Lower lobe of right lung (tissue), 2 donors: ENCODE data around the gene MMP21. TPM values are rescaled to one million over a fixed set of nuclear protein-coding genes. Genes with fewer than 3 reads are reported as not detected.

Experiments used
- ATAC-seq, 2 donors: fragments of 200-7000 bp; cut with Tn5 transposase; one replicate each; pipeline ENCODE4 v1.9.1; 2020 to 2022; ENCODE audit warnings: mild to moderate bottlenecking in 2 of 2, moderate library complexity in 2 of 2
- DNase-seq: peaks from one replicate; pipeline ENCODE4 v3.0.0-alpha.2; 2020
- H3K27ac ChIP-seq: fragments of 200-600 bp; one replicate; pipeline ENCODE4 v1.8.0; 2022
- H3K27me3 ChIP-seq: fragments of 200-600 bp; one replicate; pipeline ENCODE4 v1.8.0; 2022; ENCODE audit warnings: low read depth
- H3K36me3 ChIP-seq: fragments of 200-600 bp; one replicate; pipeline ENCODE4 v1.8.0; 2022; ENCODE audit warnings: mild to moderate bottlenecking
- H3K4me1 ChIP-seq: fragments of 200-600 bp; one replicate; pipeline ENCODE4 v1.8.0; 2022
- H3K4me3 ChIP-seq: fragments of 200-600 bp; one replicate; pipeline ENCODE4 v1.8.0; 2022; ENCODE audit warnings: mild to moderate bottlenecking
- H3K9me3 ChIP-seq: fragments of 200-600 bp; one replicate; pipeline ENCODE4 v1.8.0; 2022
- CTCF ChIP-seq: fragments of 200-600 bp; IDR thresholded peaks from one replicate; pipeline ENCODE4 v1.8.0; 2022; ENCODE audit warnings: antibody characterized with exemption, mild to moderate bottlenecking
- intact Hi-C: fragments of 100-400 bp; cut with DNase I; formaldehyde crosslinking; loops from one replicate; pipeline ENCODE4 v1.11.0; 2022
- total RNA-seq: library from RNA; stranded (reverse); fragmentation: NEBNext Ultra II Directional; extraction: Animal tissue kit (Norgen Biotek cat#: 25700); gene quantifications from one replicate; pipeline ENCODE4 v1.2.1, GENCODE V29; 2021
- donor health status: DM: no; HTN: yes; CAD: no; lungs with severe emphysema.

The MMP21 gene
- total RNA-seq, 1 donor from 2014 or later = not detected

- no peak for DNase-seq
- no peak for TF ChIP-seq CTCF
- peak; percentile 70 to 79 for ATAC-seq
- Histone ChIP-seq H3K36me3 (peaks cover 83% of the 10 kb centered on the region), H3K27me3 (no peaks in the 10 kb centered on the region), H3K9me3 (no peaks in the 10 kb centered on the region), H3K4me3 (no peak overlapping the region), H3K4me1 (no peaks in the 10 kb centered on the region), H3K27ac (no peak overlapping the region)
- intact Hi-C loops = no loop called here
Measured at GRCh38 chr10:125808047-125808446, 32.4 kb upstream of the MMP21 start.

GRCh38 chr10:125802739-125803138 is 27.1 kb upstream of the MMP21 start:
- H3K27ac ChIP-seq = no peak overlapping the region
- intact Hi-C loops = no loop called here
- TF ChIP-seq CTCF = no peak
- no peak overlapping the region for H3K4me3 ChIP-seq
- ATAC-seq = no peak
- no peak for DNase-seq
- H3K4me1 ChIP-seq = no peaks in the 10 kb centered on the region
- no peaks in the 10 kb centered on the region for H3K27me3 ChIP-seq
- H3K36me3 ChIP-seq = peaks cover 74% of the 10 kb centered on the region
- no peaks in the 10 kb centered on the region for H3K9me3 ChIP-seq

GRCh38 chr10:125802131-125802530 is 26.5 kb upstream of the MMP21 start:
- Histone ChIP-seq H3K36me3 (peaks cover 74% of the 10 kb centered on the region), H3K4me1 (no peaks in the 10 kb centered on the region), H3K27me3 (no peaks in the 10 kb centered on the region), H3K4me3 (no peak overlapping the region), H3K27ac (no peak overlapping the region), H3K9me3 (no peaks in the 10 kb centered on the region)
- TF ChIP-seq CTCF = no peak
- intact Hi-C loops = no loop called here
- ATAC-seq = no peak
- no peak for DNase-seq

- H3K4me1 ChIP-seq = no peaks in the 10 kb centered on the region
- no peak overlapping the region for H3K4me3 ChIP-seq
- DNase-seq = no peak
- no peaks in the 10 kb centered on the region for H3K9me3 ChIP-seq
- intact Hi-C loops = no loop called here
- no peak for ATAC-seq
- no peak for TF ChIP-seq CTCF
- no peak overlapping the region for H3K27ac ChIP-seq
- H3K27me3 ChIP-seq = no peaks in the 10 kb centered on the region
- H3K36me3 ChIP-seq = peaks cover 74% of the 10 kb centered on the region
Measured at GRCh38 chr10:125801574-125801973, 26.0 kb upstream of the MMP21 start.

- peaks cover 76% of the 10 kb centered on the region for H3K36me3 ChIP-seq
- H3K27ac ChIP-seq = no peak overlapping the region
- ATAC-seq (no peak), DNase-seq (no peak)
- no peaks in the 10 kb centered on the region for H3K4me1 ChIP-seq
- intact Hi-C loops = no loop called here
- H3K9me3 ChIP-seq = no peaks in the 10 kb centered on the region
- H3K4me3 ChIP-seq = no peak overlapping the region
- H3K27me3 ChIP-seq = no peaks in the 10 kb centered on the region
- TF ChIP-seq CTCF = no peak
Measured at GRCh38 chr10:125799451-125800182, 24.0 kb upstream of the MMP21 start.
